Epithelial cell of alveolus of lung (primary cell): ENCODE data around the gene INSL4. TPM values are rescaled to one million over a fixed set of nuclear protein-coding genes. Genes with fewer than 3 reads are reported as not detected.

Experiments used
- total RNA-seq: library from RNA; depleted of rRNA; stranded (reverse); fragments of >200 nt; gene quantifications from 2 replicates; pipeline ENCODE4 v1.2.1, GENCODE V29; 2015

The INSL4 gene
- total RNA-seq: not detected in 2 replicates

DNA sequence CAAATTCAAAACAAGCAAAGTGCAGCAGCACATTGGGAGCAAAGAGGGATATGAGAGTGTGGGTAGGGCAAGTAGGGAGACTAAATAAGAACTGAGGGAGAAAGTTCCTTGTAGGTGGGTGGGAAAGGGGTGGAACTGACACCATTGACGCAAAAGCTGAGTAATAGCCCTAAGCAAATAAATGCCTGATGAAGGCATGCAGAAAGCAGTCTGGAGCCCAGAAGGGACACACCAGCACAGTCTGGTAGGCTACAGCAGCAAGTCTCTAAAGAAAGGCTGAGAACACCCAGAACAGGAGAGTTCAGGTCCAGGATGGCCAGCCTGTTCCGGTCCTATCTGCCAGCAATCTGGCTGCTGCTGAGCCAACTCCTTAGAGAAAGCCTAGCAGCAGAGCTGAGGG is at the start of gene INSL4:
INSL4 (plus strand) TSS at position 208 of the 400 bp plus-strand sequence; CDS start at position 313, 105 bp downstream.

DNA sequence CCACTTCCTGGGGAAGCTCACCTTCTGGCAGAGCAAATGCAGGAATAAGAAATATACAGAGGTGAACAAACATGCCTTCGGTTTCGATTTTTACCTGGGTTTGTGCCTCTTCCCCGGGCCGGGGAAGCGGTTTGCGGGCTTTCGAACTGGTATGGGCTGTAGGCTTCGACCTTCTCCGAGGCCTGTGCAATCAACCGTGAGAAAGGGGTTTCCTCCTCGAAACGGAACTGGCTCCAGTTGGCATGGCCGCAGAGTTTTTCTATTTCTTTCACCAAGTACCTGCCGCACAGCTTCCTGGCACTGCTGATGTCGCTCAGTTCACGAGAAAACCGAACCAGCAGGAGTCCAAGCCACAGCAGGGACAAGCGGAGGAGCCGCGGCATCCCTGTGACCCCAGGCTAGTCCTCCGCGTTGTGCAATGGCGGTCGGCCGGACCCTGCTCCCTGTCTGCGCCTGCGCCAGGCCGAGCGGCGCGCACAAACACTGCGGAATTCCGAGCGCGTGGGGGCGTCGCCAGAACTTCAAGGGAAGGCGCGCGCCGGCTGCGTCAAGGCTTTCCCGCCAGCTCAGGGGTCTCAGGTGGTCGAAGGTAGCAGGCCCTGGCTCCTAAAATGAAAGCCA is 45.9 kb upstream of the INSL4 start, which contains the start of gene INSL6:
INSL6 (minus strand) TSS at position 420 of the 621 bp plus-strand sequence; CDS start at position 383, 37 bp downstream.

Other genes starting within 250 kb of the INSL4 start
- gene JAK2, start 246.1 kb upstream of the INSL4 start, total RNA-seq: 3.3 and 4.7 TPM in 2 replicates
- gene INSL6, start 45.8 kb upstream of the INSL4 start, total RNA-seq: not detected in 2 replicates
- gene RLN2, start 73.3 kb downstream of the INSL4 start, total RNA-seq: not detected in 2 replicates
- gene RLN1, start 108.5 kb downstream of the INSL4 start, total RNA-seq: not detected in 2 replicates
- 20.9 and 41.4 TPM in 2 replicates for gene PLGRKT, start 206.5 kb downstream of the INSL4 start, total RNA-seq
- gene CD274, start 219.1 kb downstream of the INSL4 start, total RNA-seq: 2.5 and 3.7 TPM in 2 replicates